Activated naive CD4-positive, alpha-beta T cell treated with anti-CD3 and anti-CD28 coated beads, Interleukin-2, amount 50 U/mL, for 72 hours (primary cell): ENCODE data around the gene DYNLT2. TPM values are rescaled to one million over a fixed set of nuclear protein-coding genes. Genes with fewer than 3 reads are reported as not detected.
"Not testable (repeated sequence)": the region's sequence is repeated elsewhere in the genome, so short reads cannot be mapped to it uniquely, and the experiment has no call there.

Source experiments
- ATAC-seq, 2 donors: fragments of 150-1000 bp; cut with Tn5 transposase; 2 replicates each; pipeline ENCODE4 v1.10.0; 2021; ENCODE audit warnings: mild to moderate bottlenecking in 2 of 2, moderate library complexity in 2 of 2
- DNase-seq, 2 donors: peaks; one replicate each; pipeline ENCODE4 v3.0.0; 2021 to 2022; ENCODE audit warnings: low spot score in 2 of 2
- H3K27ac Mint-ChIP-seq, 2 donors: one replicate each; pipeline ENCODE4 v1.8.0; 2022; ENCODE audit warnings: mild to moderate bottlenecking in 2 of 2, mixed read lengths in 2 of 2
- H3K36me3 Mint-ChIP-seq, 2 donors: one replicate each; pipeline ENCODE4 v1.8.0; 2022; ENCODE audit warnings: mixed read lengths in 2 of 2
- H3K9me3 Mint-ChIP-seq, 2 donors: one replicate each; pipeline ENCODE4 v1.8.0; 2022; ENCODE audit warnings: mixed read lengths in 2 of 2
- total RNA-seq, 2 donors: library from RNA; stranded (reverse); gene quantifications; one replicate each; pipeline ENCODE4 v1.2.3, GENCODE V29; 2022

Gene DYNLT2
- total RNA-seq, 2 donors from 2014 or later = 2.3 to 2.6 TPM

GRCh38 chr6:169766232-169766631 is 14.9 kb upstream of the DYNLT2 start:
- ATAC-seq (no peak), DNase-seq (no peak)
- Mint-ChIP-seq H3K9me3 (no peaks in the 10 kb centered on the region), H3K36me3 (peaks cover 21 to 23% of the 10 kb centered on the region in 2 donors), H3K27ac (no peak overlapping the region)

- H3K36me3 Mint-ChIP-seq = peaks cover 21 to 23% of the 10 kb centered on the region in 2 donors
- not testable (repeated sequence) for H3K27ac Mint-ChIP-seq, H3K9me3 Mint-ChIP-seq, DNase-seq, ATAC-seq
These were observed 14.4 kb upstream of the DYNLT2 start for GRCh38 chr6:169765789-169766188.

DNA sequence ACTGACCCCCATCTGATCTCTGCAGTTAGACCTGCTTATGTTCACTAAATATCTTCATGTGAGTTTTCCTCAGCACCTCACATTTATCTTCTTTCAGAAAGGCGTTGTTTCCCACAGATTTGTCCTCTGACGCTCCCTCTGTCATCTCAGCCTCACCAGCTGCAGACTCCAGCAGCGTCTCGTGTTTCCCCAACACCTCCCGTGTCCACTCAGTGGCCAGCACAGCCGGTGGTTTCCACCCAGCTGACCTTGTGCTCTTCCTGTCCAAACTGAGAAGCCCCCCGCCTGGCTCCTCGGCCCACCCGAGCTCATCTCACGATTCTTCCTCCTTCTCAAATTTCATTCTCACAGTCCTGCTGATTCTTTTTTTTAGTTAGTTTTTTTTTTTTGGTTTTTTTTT is 12.5 kb upstream of the DYNLT2 start:
- Mint-ChIP-seq H3K36me3 (peaks cover 17 to 18% of the 10 kb centered on the region in 2 donors), H3K27ac (peak overlapping the region in 1 of 2 donors; percentile 81), H3K9me3 (no peaks in the 10 kb centered on the region)
- no peak for DNase-seq
- no peak for ATAC-seq

GRCh38 chr6:169763308-169763707 is 11.9 kb upstream of the DYNLT2 start:
- Mint-ChIP-seq H3K27ac (no peak overlapping the region), H3K9me3 (no peaks in the 10 kb centered on the region), H3K36me3 (peaks cover 17 to 18% of the 10 kb centered on the region in 2 donors)
- ATAC-seq (no peak), DNase-seq (no peak)

GRCh38 chr6:169755162-169755561 is 3.8 kb upstream of the DYNLT2 start:
- Mint-ChIP-seq H3K36me3 (peaks cover 24% of the 10 kb centered on the region in 2 donors), H3K9me3 (no peaks in the 10 kb centered on the region), H3K27ac (no peak overlapping the region)
- no peak for DNase-seq
- no peak for ATAC-seq

DNA sequence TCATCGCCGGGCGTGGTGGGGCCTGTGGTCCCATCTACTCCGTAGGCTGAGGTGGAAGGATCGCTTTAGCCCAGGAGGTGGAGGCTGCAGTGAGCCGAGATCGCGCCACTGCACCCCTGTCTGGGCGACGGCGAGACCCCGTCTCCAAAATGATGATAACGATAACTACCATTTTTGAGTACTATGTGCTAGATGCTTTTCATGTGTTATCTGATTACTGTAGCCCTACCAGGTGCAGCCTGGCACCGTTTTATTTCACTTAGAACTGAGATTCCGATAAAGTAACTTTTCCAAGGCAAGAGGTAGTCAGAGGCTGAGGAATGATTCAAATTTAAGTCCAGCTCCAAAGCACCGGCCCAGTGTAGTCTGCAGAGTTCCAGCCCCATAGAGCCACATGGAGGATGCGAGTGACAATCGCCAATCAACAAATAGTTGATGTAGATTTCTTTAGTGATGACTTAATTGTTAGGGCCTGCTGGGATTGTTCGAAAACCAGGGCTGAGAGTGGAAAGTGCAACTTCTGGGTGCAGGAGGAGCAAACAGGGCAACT is 777 bp upstream of the DYNLT2 start:
- Mint-ChIP-seq H3K36me3 (peaks cover 24 to 42% of the 10 kb centered on the region in 2 donors), H3K9me3 (no peaks in the 10 kb centered on the region), H3K27ac (peak overlapping the region; percentile 90 to 95)
- DNase-seq (no peak), ATAC-seq (no peak)

- DNase-seq = no peak
These were observed 4.8 kb downstream of the DYNLT2 start for GRCh38 chr6:169746556-169746955.

DNA sequence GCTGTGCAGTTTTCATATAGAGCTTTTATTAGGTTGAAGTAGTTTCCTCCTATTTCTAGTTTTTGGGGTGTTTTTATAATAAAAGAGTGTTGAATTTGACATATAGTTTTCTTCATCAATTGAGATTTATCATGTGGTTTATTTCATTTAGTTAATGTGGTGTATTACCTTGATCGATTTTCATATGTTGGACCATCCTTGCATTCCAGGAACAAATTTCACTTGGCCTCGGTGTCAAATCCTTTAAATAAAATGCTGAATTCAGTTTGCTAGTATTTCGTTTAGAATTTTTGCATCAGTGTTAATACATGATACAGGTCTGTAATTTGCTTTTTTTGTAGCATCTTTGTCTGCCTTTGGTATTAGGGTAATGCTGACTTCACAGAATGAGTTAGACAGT is 6.0 kb downstream of the DYNLT2 start:
- peaks cover 6 to 21% of the 10 kb centered on the region in 2 donors for H3K36me3 Mint-ChIP-seq

More at GRCh38 chr6:169746556-169746955, 4.8 kb downstream of the DYNLT2 start:
- Mint-ChIP-seq H3K9me3 (peaks cover 0 to 5% of the 10 kb centered on the region in 2 donors), H3K27ac (no peak overlapping the region), H3K36me3 (peaks cover 15 to 31% of the 10 kb centered on the region in 2 donors)
- no peak for ATAC-seq

GRCh38 chr6:169741344-169741743 is 10.0 kb downstream of the DYNLT2 start:
- Mint-ChIP-seq H3K36me3 (no peaks in the 10 kb centered on the region), H3K9me3 (peaks cover 0 to 2% of the 10 kb centered on the region in 2 donors), H3K27ac (no peak overlapping the region)
- no peak for DNase-seq
- ATAC-seq = no peak

More for the DNA sequence above, 6.0 kb downstream of the DYNLT2 start:
- DNase-seq (no peak), ATAC-seq (no peak)
- no peak overlapping the region for H3K27ac Mint-ChIP-seq
- H3K9me3 Mint-ChIP-seq = peaks cover 0 to 5% of the 10 kb centered on the region in 2 donors

DNA sequence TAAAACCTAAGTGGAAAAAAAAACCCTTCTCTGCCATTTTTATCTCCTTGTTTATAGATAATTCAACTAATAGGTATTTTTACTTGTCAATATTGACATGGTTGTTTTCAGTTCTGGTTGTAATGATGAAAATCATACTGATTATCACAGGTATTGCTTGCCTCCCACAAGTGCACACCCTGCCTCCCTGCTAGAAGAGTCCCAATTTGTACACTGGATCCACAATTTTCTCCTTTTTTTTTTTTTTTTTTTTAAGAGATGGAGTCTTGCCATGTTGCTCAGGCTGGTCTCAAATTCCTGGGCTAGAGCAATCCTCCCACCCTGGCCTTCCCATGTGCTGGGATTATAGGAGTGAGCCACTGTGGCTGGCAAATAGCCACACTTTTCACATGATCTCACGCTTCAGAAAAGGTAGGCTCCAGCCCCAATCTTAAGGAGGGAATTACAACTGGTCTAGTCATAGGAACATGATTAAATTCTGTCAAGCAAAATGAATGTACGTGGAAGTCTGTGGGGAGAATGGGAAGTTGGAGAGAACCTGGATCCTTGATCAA is 12.3 kb downstream of the DYNLT2 start:
- ATAC-seq (no peak), DNase-seq (no peak)
- Mint-ChIP-seq H3K27ac (no peak overlapping the region), H3K36me3 (peaks cover 0 to 10% of the 10 kb centered on the region in 2 donors), H3K9me3 (no peaks in the 10 kb centered on the region)

DNA sequence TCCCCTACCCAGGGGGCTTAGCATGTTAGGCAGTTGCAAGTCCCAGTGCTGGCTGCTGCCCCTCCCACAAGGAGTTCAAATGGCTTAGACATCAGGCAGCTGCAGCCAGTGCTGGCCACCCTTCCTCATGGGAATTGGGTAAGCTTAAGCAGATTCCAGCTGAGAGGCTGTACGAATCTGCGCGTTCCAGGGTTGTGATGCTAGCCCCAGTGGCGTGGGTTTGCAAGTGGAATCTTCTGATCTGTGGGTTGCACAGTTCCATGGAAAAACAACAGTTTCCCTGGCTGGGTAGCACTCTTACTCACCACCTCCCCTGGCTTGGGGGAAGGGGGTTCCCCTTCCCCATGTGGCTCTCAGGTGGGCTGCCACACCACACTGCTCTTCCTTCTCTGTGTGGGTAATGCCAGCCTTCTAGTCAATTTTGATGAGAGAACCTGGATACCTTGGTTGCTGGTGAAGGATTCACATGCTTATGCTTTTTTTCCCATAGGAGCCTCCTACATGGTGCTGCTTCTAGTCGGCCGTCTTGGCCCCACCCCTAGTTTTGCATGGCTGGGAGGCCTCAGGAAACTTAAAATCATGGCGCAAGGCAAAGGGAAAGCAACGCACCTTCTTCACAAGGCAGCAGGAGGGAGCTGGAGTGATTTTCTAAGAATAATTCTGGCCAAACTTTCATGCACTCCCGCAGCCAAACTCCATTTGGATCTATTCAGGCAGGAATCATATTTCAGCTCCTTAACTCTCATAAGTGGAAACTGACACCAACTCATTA is 13.0 kb downstream of the DYNLT2 start:
- H3K27ac Mint-ChIP-seq = no peak overlapping the region
- ATAC-seq = no peak
- no peaks in the 10 kb centered on the region for H3K9me3 Mint-ChIP-seq
- no peak for DNase-seq
- H3K36me3 Mint-ChIP-seq = peaks cover 0 to 10% of the 10 kb centered on the region in 2 donors

GRCh38 chr6:169729961-169730360 is 21.4 kb downstream of the DYNLT2 start:
- Mint-ChIP-seq H3K27ac (no peak overlapping the region), H3K36me3 (peaks cover 0 to 7% of the 10 kb centered on the region in 2 donors), H3K9me3 (no peaks in the 10 kb centered on the region)
- ATAC-seq = no peak
- DNase-seq = no peak

DNA sequence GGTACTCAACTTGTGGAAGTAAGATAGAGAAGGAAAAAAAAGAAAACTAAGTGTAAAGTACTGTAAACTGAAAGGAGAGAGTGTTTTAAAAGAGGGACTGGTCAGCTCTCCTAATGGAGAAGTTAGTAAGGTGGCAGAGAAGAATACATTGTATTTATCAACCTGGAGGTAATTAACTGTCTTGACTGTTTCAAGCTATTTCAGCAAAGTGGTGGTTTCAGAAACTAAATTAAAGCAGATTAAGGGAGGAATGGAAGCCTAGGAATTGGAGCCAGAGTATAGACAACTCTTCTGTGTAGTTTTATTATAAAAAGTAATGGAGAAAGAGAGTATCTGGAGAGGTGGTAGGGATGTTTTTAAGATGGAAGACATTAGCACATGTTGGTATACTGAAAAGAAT is 24.4 kb downstream of the DYNLT2 start:
- DNase-seq = no peak

GRCh38 chr6:169726049-169726400 is 25.3 kb downstream of the DYNLT2 start:
- H3K9me3 Mint-ChIP-seq = no peaks in the 10 kb centered on the region
- peak overlapping the region; percentile 21 to 34 for H3K27ac Mint-ChIP-seq
- ATAC-seq (no peak), DNase-seq (no peak)
- peaks cover 10 to 14% of the 10 kb centered on the region in 2 donors for H3K36me3 Mint-ChIP-seq

More for the DNA sequence above, 24.4 kb downstream of the DYNLT2 start:
- H3K36me3 Mint-ChIP-seq = peaks cover 10 to 14% of the 10 kb centered on the region in 2 donors
- no peaks in the 10 kb centered on the region for H3K9me3 Mint-ChIP-seq
- no peak for ATAC-seq
- H3K27ac Mint-ChIP-seq = peak overlapping the region in 1 of 2 donors; percentile 3

- peak; percentile 15 to 57 for DNase-seq
- peak; percentile 14 to 54 for ATAC-seq
- H3K27ac Mint-ChIP-seq = peak overlapping the region; percentile 21 to 73
- no peaks in the 10 kb centered on the region for H3K9me3 Mint-ChIP-seq
- H3K36me3 Mint-ChIP-seq = peaks cover 10 to 17% of the 10 kb centered on the region in 2 donors
These were observed 26.0 kb downstream of the DYNLT2 start for GRCh38 chr6:169725125-169726048.

GRCh38 chr6:169724494-169725124 is 26.8 kb downstream of the DYNLT2 start, which contains the start of gene PHF10:
TSS of gene PHF10 (minus strand) at chr6:169724500. CDS start at chr6:169723931, 569 bp downstream.
- Mint-ChIP-seq H3K27ac (peak within 1 kb of the TSS; percentile 93 to 96), H3K9me3 (no peaks in the 10 kb centered on the region), H3K36me3 (peaks cover 10 to 20% of the 10 kb centered on the region in 2 donors)
- ATAC-seq (peak; percentile 43 to 66), DNase-seq (peak; percentile 56 to 66)
